ENCODE measurements around the gene ABCA3. TPM values are rescaled to one million over a fixed set of nuclear protein-coding genes. Genes with fewer than 3 reads are reported as not detected.
"Not testable (repeated sequence)": the region's sequence is repeated elsewhere in the genome, so short reads cannot be mapped to it uniquely, and the experiment has no call there.

ABCA3 gene
- total RNA-seq, 2 donors from 2014 or later: 3.3 to 3.5 TPM

GRCh38 chr16:2270588-2271470 is 69.7 kb downstream of the ABCA3 start:
- no peak for TF ChIP-seq CTCF (conservative IDR thresholded peaks at IDR 0.05)
- Histone ChIP-seq H3K4me1 (ENCODE audit: control insufficient read depth, insufficient read depth, low read length) (peaks cover 5% of the 10 kb centered on the region), H3K36me3 (ENCODE audit: control insufficient read depth, insufficient read depth, low read length) (no peaks in the 10 kb centered on the region), H3K9me3 (ENCODE audit: control insufficient read depth, low read length) (no peaks in the 10 kb centered on the region), H3K4me3 (ENCODE audit: low read length) (no peak overlapping the region), H3K27me3 (ENCODE audit: control insufficient read depth, insufficient read depth, low read length, poor library complexity, severe bottlenecking) (no peaks in the 10 kb centered on the region), H3K27ac (ENCODE audit: low read depth, low read length) (no peak overlapping the region), H3K9ac (ENCODE audit: extremely low read depth, low read length, poor library complexity, severe bottlenecking) (no peak overlapping the region)
- Mint-ChIP-seq H3K4me3 (no peak overlapping the region), H3K36me3 (ENCODE audit: low read depth) (peaks cover 16% of the 10 kb centered on the region), H3K27me3 (ENCODE audit: insufficient read depth) (peaks cover 2% of the 10 kb centered on the region), H3K9me3 (no peaks in the 10 kb centered on the region), H3K27ac (no peak overlapping the region), H3K4me1 (peaks cover 14% of the 10 kb centered on the region)
- WGBS, 2 experiments (ENCODE audit: insufficient coverage in 1 of 2, insufficient read length in 1 of 2): 83 to 86% methylated on average over 9 to 15 of the region's 15 CpGs
- peak; percentile 41 for DNase-seq

GRCh38 chr16:2270070-2270462 is 70.5 kb downstream of the ABCA3 start:
- no peak overlapping the region for H3K27ac Mint-ChIP-seq
- Histone ChIP-seq H3K9ac (ENCODE audit: extremely low read depth, low read length, poor library complexity, severe bottlenecking) (no peak overlapping the region), H3K4me3 (ENCODE audit: low read length) (no peak overlapping the region), H3K27me3 (ENCODE audit: control insufficient read depth, insufficient read depth, low read length, poor library complexity, severe bottlenecking) (no peaks in the 10 kb centered on the region), H3K9me3 (ENCODE audit: control insufficient read depth, low read length) (no peaks in the 10 kb centered on the region), H3K4me1 (ENCODE audit: control insufficient read depth, insufficient read depth, low read length) (peaks cover 5% of the 10 kb centered on the region), H3K27ac (ENCODE audit: low read depth, low read length) (no peak overlapping the region), H3K36me3 (ENCODE audit: control insufficient read depth, insufficient read depth, low read length) (peaks cover 2% of the 10 kb centered on the region)
- peaks cover 18% of the 10 kb centered on the region for H3K4me1 Mint-ChIP-seq
- H3K36me3 Mint-ChIP-seq (ENCODE audit: low read depth): peaks cover 19% of the 10 kb centered on the region
- DNase-seq: no peak
- no peaks in the 10 kb centered on the region for H3K27me3 Mint-ChIP-seq (ENCODE audit: insufficient read depth)
- WGBS, 2 experiments (ENCODE audit: insufficient coverage in 1 of 2, insufficient read length in 1 of 2): 89 to 93% methylated on average over 8 to 9 of the region's 9 CpGs
- H3K4me3 Mint-ChIP-seq: peak overlapping the region; percentile 88
- no peak for TF ChIP-seq CTCF (conservative IDR thresholded peaks at IDR 0.05)
- H3K9me3 Mint-ChIP-seq: no peaks in the 10 kb centered on the region

- no peaks in the 10 kb centered on the region for H3K27me3 ChIP-seq (ENCODE audit: control insufficient read depth, insufficient read depth, low read length, poor library complexity, severe bottlenecking)
- H3K27ac ChIP-seq (ENCODE audit: low read depth, low read length): peak within 1 kb of the TSS; percentile 99
- peak within 1 kb of the TSS; percentile 93 for H3K4me3 ChIP-seq (ENCODE audit: low read length)
- H3K36me3 Mint-ChIP-seq (ENCODE audit: low read depth): peaks cover 35% of the 10 kb centered on the region
- no peaks in the 10 kb centered on the region for H3K27me3 Mint-ChIP-seq (ENCODE audit: insufficient read depth)
- H3K9me3 Mint-ChIP-seq: no peaks in the 10 kb centered on the region
- H3K4me1 ChIP-seq (ENCODE audit: control insufficient read depth, insufficient read depth, low read length): peaks cover 5% of the 10 kb centered on the region
- peaks cover 24% of the 10 kb centered on the region for H3K4me1 Mint-ChIP-seq
- H3K9ac ChIP-seq (ENCODE audit: extremely low read depth, low read length, poor library complexity, severe bottlenecking): peak within 1 kb of the TSS; percentile 93
- peak; percentile 98 for DNase-seq
- no peak for TF ChIP-seq CTCF (conservative IDR thresholded peaks at IDR 0.05)
- H3K9me3 ChIP-seq (ENCODE audit: control insufficient read depth, low read length): no peaks in the 10 kb centered on the region
- H3K27ac Mint-ChIP-seq: peak within 1 kb of the TSS; percentile 99
- H3K36me3 ChIP-seq (ENCODE audit: control insufficient read depth, insufficient read depth, low read length): peaks cover 22% of the 10 kb centered on the region
- WGBS, 2 experiments (ENCODE audit: insufficient coverage in 1 of 2, insufficient read length in 1 of 2): 1% methylated on average over 27 to 88 of the region's 88 CpGs
- H3K4me3 Mint-ChIP-seq: peak within 1 kb of the TSS; percentile 88
Observed at GRCh38 chr16:2267913-2268666, 72.4 kb downstream of the ABCA3 start, which contains the start of gene RNPS1. Gene RNPS1, minus strand, starts transcription at chr16:2268126. Its CDS starts 3,483 bp downstream, at chr16:2264643.

- not testable (repeated sequence) for H3K27me3 Mint-ChIP-seq (ENCODE audit: insufficient read depth); H3K9me3 ChIP-seq (ENCODE audit: control insufficient read depth, low read length); H3K4me1 ChIP-seq (ENCODE audit: control insufficient read depth, insufficient read depth, low read length); H3K27me3 ChIP-seq (ENCODE audit: control insufficient read depth, insufficient read depth, low read length, poor library complexity, severe bottlenecking); H3K9me3 Mint-ChIP-seq; DNase-seq
- Mint-ChIP-seq H3K4me3 (peak overlapping the region; percentile 88), H3K36me3 (ENCODE audit: low read depth) (peaks cover 37% of the 10 kb centered on the region), H3K27ac (peak overlapping the region; percentile 99), H3K4me1 (peaks cover 24% of the 10 kb centered on the region)
- Histone ChIP-seq H3K9ac (ENCODE audit: extremely low read depth, low read length, poor library complexity, severe bottlenecking) (peak overlapping the region; percentile 93), H3K36me3 (ENCODE audit: control insufficient read depth, insufficient read depth, low read length) (peaks cover 27% of the 10 kb centered on the region), H3K4me3 (ENCODE audit: low read length) (peak overlapping the region; percentile 93), H3K27ac (ENCODE audit: low read depth, low read length) (peak overlapping the region; percentile 99)
- WGBS, 2 experiments (ENCODE audit: insufficient coverage in 1 of 2, insufficient read length in 1 of 2): 0% methylated on average over 11 to 54 of the region's 54 CpGs
Observed at GRCh38 chr16:2267505-2267912, 73.0 kb downstream of the ABCA3 start.
